ENCODE measurements around the gene EFS.
"Not testable (repeated sequence)": the region's sequence is repeated elsewhere in the genome, so short reads cannot be mapped to it uniquely, and the experiment has no call there.

EFS gene

GRCh38 chr14:23326491-23327332 lies 38.3 kb downstream of the EFS start:
- no peak for DNase-seq (ENCODE audit: low read depth)

GRCh38 chr14:23325746-23326145 lies 39.2 kb downstream of the EFS start:
- not testable (repeated sequence) for DNase-seq (ENCODE audit: low read depth)

GRCh38 chr14:23324993-23325392 lies 40.0 kb downstream of the EFS start:
- DNase-seq (ENCODE audit: low read depth), result no peak

GRCh38 chr14:23324455-23324846 lies 40.5 kb downstream of the EFS start:
- DNase-seq (ENCODE audit: low read depth), result no peak

GRCh38 chr14:23323838-23324454 lies 41.0 kb downstream of the EFS start:
- no peak for DNase-seq (ENCODE audit: low read depth)

- no peak for DNase-seq (ENCODE audit: low read depth)
Observed at GRCh38 chr14:23322568-23323517, 42.1 kb downstream of the EFS start.

- no peak for DNase-seq (ENCODE audit: low read depth)
Observed at GRCh38 chr14:23321572-23322547, 43.1 kb downstream of the EFS start.

- DNase-seq (ENCODE audit: low read depth), result peak; percentile 96
Observed at GRCh38 chr14:23320584-23321571, 44.1 kb downstream of the EFS start, which contains the start of gene PABPN1. Gene PABPN1, plus strand, starts transcription at chr14:23321457. Its CDS starts 13 bp downstream, at chr14:23321470.

- no peak for DNase-seq (ENCODE audit: low read depth)
Observed at GRCh38 chr14:23319746-23320583, 45.0 kb downstream of the EFS start.

- no peak for DNase-seq (ENCODE audit: low read depth)
Observed at GRCh38 chr14:23316300-23316699, 48.7 kb downstream of the EFS start.

- no peak for DNase-seq (ENCODE audit: low read depth)
Observed at GRCh38 chr14:23310546-23310945, 54.4 kb downstream of the EFS start.

GRCh38 chr14:23308721-23309445 lies 56.1 kb downstream of the EFS start:
- DNase-seq (ENCODE audit: low read depth), result no peak

- no peak for DNase-seq (ENCODE audit: low read depth)
Observed at GRCh38 chr14:23307687-23308644, 57.0 kb downstream of the EFS start.

GRCh38 chr14:23307146-23307530 lies 57.8 kb downstream of the EFS start:
- DNase-seq (ENCODE audit: low read depth), result no peak

- DNase-seq (ENCODE audit: low read depth), result no peak
Observed at GRCh38 chr14:23306412-23307145, 58.4 kb downstream of the EFS start, which contains the start of gene BCL2L2. Gene BCL2L2, plus strand, starts transcription at chr14:23306833. Its CDS starts 935 bp downstream, at chr14:23307768.
